ENCODE results near the gene CCND2. TPM values are rescaled to one million over a fixed set of nuclear protein-coding genes. Genes with fewer than 3 reads are reported as not detected.

The CCND2 gene
- total and polyA plus RNA-seq, 2 experiments from 2014 or later, result 157 to 250 TPM

- peaks cover 97% of the 10 kb centered on the region for H3K79me2 ChIP-seq
- H3K4me3 ChIP-seq, result no peak overlapping the region
- no peaks in the 10 kb centered on the region for H3K36me3 ChIP-seq (replicated peaks; ENCODE audit: insufficient read depth, low read depth)
- WGBS (ENCODE audit: low lambda C conversion rate, missing lambda C conversion rate), result 95% methylated on average over 8 of the region's 8 CpGs
- DNase-seq (ENCODE audit: low spot score), result no peak
- H4K20me1 ChIP-seq (ENCODE audit: insufficient read depth, poor library complexity, severe bottlenecking), result peaks cover 97% of the 10 kb centered on the region
- H2AFZ ChIP-seq, result no peak overlapping the region
- no peaks in the 10 kb centered on the region for H3K27me3 ChIP-seq
- H3K27ac ChIP-seq, result no peak overlapping the region
- TF ChIP-seq EZH2 (IDR thresholded peaks at IDR 0.05; ENCODE audit: borderline replicate concordance) (no peak), EZH2phosphoT487 (IDR thresholded peaks at IDR 0.05; ENCODE audit: low read depth, severe bottlenecking, unreplicated experiment) (no peak), CTCF (IDR thresholded peaks at IDR 0.05; ENCODE audit: poor library complexity) (no peak)
- no peak overlapping the region for H3K4me2 ChIP-seq
- H3K9me3 ChIP-seq (ENCODE audit: low read depth), result no peaks in the 10 kb centered on the region
- H3K4me1 ChIP-seq (ENCODE audit: insufficient read depth), result peaks cover 20% of the 10 kb centered on the region
- H3K9me2 ChIP-seq (replicated peaks; ENCODE audit: insufficient read depth), result no peaks in the 10 kb centered on the region
Measured at GRCh38 chr12:4285070-4285469, 11.5 kb downstream of the CCND2 start.

GRCh38 chr12:4286228-4286627, 12.7 kb downstream of the CCND2 start:
- H3K9me3 ChIP-seq (ENCODE audit: low read depth), result no peaks in the 10 kb centered on the region
- peaks cover 97% of the 10 kb centered on the region for H4K20me1 ChIP-seq (ENCODE audit: insufficient read depth, poor library complexity, severe bottlenecking)
- H3K27me3 ChIP-seq, result no peaks in the 10 kb centered on the region
- no peak overlapping the region for H3K27ac ChIP-seq
- TF ChIP-seq EZH2 (IDR thresholded peaks at IDR 0.05; ENCODE audit: borderline replicate concordance), result no peak
- no peaks in the 10 kb centered on the region for H3K36me3 ChIP-seq (replicated peaks; ENCODE audit: insufficient read depth, low read depth)
- no peak overlapping the region for H2AFZ ChIP-seq
- H3K9me2 ChIP-seq (replicated peaks; ENCODE audit: insufficient read depth), result no peaks in the 10 kb centered on the region
- H3K4me1 ChIP-seq (ENCODE audit: insufficient read depth), result peaks cover 10% of the 10 kb centered on the region
- peak; percentile 3 for DNase-seq (ENCODE audit: low spot score)
- H3K79me2 ChIP-seq, result peaks cover 97% of the 10 kb centered on the region
- no peak overlapping the region for H3K4me2 ChIP-seq
- H3K4me3 ChIP-seq, result no peak overlapping the region
- 90% methylated on average over 12 of the region's 12 CpGs for WGBS (ENCODE audit: low lambda C conversion rate, missing lambda C conversion rate)

- no peak overlapping the region for H2AFZ ChIP-seq
- no peak for DNase-seq (ENCODE audit: low spot score)
- no peak overlapping the region for H3K4me2 ChIP-seq
- H3K9me3 ChIP-seq (ENCODE audit: low read depth), result no peaks in the 10 kb centered on the region
- H3K4me3 ChIP-seq, result no peak overlapping the region
- H3K4me1 ChIP-seq (ENCODE audit: insufficient read depth), result peaks cover 4% of the 10 kb centered on the region
- no peaks in the 10 kb centered on the region for H3K27me3 ChIP-seq
- no peaks in the 10 kb centered on the region for H3K9me2 ChIP-seq (replicated peaks; ENCODE audit: insufficient read depth)
- TF ChIP-seq CTCF (IDR thresholded peaks at IDR 0.05; ENCODE audit: poor library complexity), result no peak
- no peak for TF ChIP-seq EZH2 (IDR thresholded peaks at IDR 0.05; ENCODE audit: borderline replicate concordance)
- no peak for TF ChIP-seq EZH2phosphoT487 (IDR thresholded peaks at IDR 0.05; ENCODE audit: low read depth, severe bottlenecking, unreplicated experiment)
- H4K20me1 ChIP-seq (ENCODE audit: insufficient read depth, poor library complexity, severe bottlenecking), result peaks cover 98% of the 10 kb centered on the region
- H3K36me3 ChIP-seq (replicated peaks; ENCODE audit: insufficient read depth, low read depth), result no peaks in the 10 kb centered on the region
- peaks cover 98% of the 10 kb centered on the region for H3K79me2 ChIP-seq
- WGBS (ENCODE audit: low lambda C conversion rate, missing lambda C conversion rate), result 94% methylated on average over 14 of the region's 14 CpGs
- peak overlapping the region; percentile 58 for H3K27ac ChIP-seq
Measured at GRCh38 chr12:4286771-4287317, 13.3 kb downstream of the CCND2 start.

DNA sequence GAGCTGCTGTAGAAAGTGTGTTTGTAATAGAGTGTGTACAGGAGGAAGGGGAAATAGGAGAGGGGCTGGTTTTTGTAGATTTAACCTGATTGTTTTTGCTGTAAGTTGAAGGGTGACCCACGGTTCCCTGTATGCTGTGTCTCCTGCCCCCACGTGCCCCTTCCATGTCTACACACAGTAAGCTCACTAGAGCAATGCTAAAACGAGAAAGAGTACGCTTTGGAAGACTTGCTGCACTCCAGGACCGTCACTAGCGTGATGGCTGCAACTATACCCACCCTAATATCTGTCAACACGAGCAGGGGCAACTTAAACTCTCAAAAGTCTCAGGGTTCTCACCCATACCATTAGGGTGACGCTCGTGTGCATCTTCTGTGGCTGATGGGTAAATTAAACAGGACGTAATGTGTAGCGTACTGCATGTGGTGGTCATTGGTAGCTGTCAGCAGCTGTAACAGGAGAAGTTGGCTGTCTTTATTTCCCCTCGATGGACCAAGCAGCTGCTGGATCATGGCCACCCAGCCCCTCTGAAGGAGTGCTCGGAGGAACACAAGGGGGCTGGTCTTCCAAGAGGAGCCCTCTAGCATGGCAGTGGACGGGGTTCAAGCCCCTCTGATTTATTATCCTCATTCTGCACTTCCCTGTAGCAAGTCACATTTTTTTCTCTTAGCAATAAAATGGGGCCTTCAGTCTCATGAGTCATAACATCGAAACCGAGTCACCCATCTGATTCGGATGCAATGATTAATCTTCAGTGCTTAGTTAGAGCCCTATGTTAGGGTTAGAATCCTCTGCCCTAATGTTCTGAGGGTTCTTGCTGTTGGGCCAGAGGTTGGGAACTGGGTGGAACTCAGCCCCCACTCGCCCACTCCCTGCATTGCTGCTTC, 14.0 kb downstream of the CCND2 start:
- no peak overlapping the region for H3K4me3 ChIP-seq
- no peaks in the 10 kb centered on the region for H3K9me2 ChIP-seq (replicated peaks; ENCODE audit: insufficient read depth)
- H3K27me3 ChIP-seq, result no peaks in the 10 kb centered on the region
- H3K9me3 ChIP-seq (ENCODE audit: low read depth), result no peaks in the 10 kb centered on the region
- H3K4me1 ChIP-seq (ENCODE audit: insufficient read depth), result peaks cover 3% of the 10 kb centered on the region
- DNase-seq (ENCODE audit: low spot score), result no peak
- H3K4me2 ChIP-seq, result no peak overlapping the region
- H2AFZ ChIP-seq, result no peak overlapping the region
- WGBS (ENCODE audit: low lambda C conversion rate, missing lambda C conversion rate), result 71% methylated on average over 18 of the region's 18 CpGs
- H3K36me3 ChIP-seq (replicated peaks; ENCODE audit: insufficient read depth, low read depth), result no peaks in the 10 kb centered on the region
- TF ChIP-seq EZH2 (IDR thresholded peaks at IDR 0.05; ENCODE audit: borderline replicate concordance), result no peak
- no peak for TF ChIP-seq EZH2phosphoT487 (IDR thresholded peaks at IDR 0.05; ENCODE audit: low read depth, severe bottlenecking, unreplicated experiment)
- TF ChIP-seq CTCF (IDR thresholded peaks at IDR 0.05; ENCODE audit: poor library complexity), result no peak
- peak overlapping the region; percentile 58 for H3K27ac ChIP-seq
- peaks cover 98% of the 10 kb centered on the region for H4K20me1 ChIP-seq (ENCODE audit: insufficient read depth, poor library complexity, severe bottlenecking)
- H3K79me2 ChIP-seq, result peaks cover 98% of the 10 kb centered on the region

All from hepatocyte (in vitro differentiated cells).